Activated naive CD4-positive, alpha-beta T cell treated with anti-CD3 and anti-CD28 coated beads, Interleukin-2, amount 10 ng/mL, durations not matched to agents 7 days and 5 days (primary cell): Measurements from ENCODE around the gene MYZAP.
"Not testable (repeated sequence)": the region's sequence is repeated elsewhere in the genome, so short reads cannot be mapped to it uniquely, and the experiment has no call there.

ENCODE experiments used
- CTCF ChIA-PET: fragments of 350-600 bp; sonication (Branson Sonifier 250); formaldehyde crosslinking; loops from one replicate; lab custom pipeline; 2021; ENCODE audit warnings: antibody characterized with exemption; lab: Charles Lee
- DNase-seq: peaks from one replicate; pipeline ENCODE4 v3.0.0-alpha.2; 2020
- H3K27ac Mint-ChIP-seq: one replicate; pipeline ENCODE4 v1.8.0; 2021; ENCODE audit warnings: mild to moderate bottlenecking, moderate library complexity, mixed read lengths
- H3K27me3 Mint-ChIP-seq: one replicate; pipeline ENCODE4 v1.8.0; 2021; ENCODE audit warnings: mild to moderate bottlenecking, mixed read lengths
- H3K36me3 Mint-ChIP-seq: one replicate; pipeline ENCODE4 v1.8.0; 2021; ENCODE audit warnings: mixed read lengths
- H3K4me1 Mint-ChIP-seq: one replicate; pipeline ENCODE4 v1.8.0; 2021; ENCODE audit warnings: mixed read lengths
- H3K4me3 Mint-ChIP-seq: one replicate; pipeline ENCODE4 v1.8.0; 2021; ENCODE audit warnings: mild to moderate bottlenecking, moderate library complexity, mixed read lengths
- H3K9me3 Mint-ChIP-seq: one replicate; pipeline ENCODE4 v1.8.0; 2021; ENCODE audit warnings: mixed read lengths

The MYZAP gene

DNA sequence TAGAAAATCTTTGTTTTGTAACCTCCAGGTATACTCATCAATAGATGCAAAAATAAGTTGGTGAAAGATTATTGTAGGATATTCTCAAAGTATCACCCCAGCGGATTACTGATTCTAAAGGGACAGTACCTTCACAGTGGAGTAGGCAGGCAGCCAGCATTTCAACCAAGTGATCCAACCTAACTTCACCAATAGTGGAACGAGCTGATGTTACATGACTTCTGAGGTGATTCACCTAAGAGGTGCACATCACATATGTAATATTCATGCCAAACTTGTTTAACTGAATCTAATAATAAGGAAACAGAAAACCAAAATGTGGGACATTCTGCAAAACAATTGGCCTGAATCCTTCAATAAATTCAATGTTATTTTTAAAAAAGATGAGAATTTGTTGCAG is 14.3 kb downstream of the MYZAP start:
- Mint-ChIP-seq H3K4me1 (no peaks in the 10 kb centered on the region), H3K9me3 (no peaks in the 10 kb centered on the region), H3K27ac (no peak overlapping the region), H3K27me3 (peaks cover 17% of the 10 kb centered on the region), H3K36me3 (no peaks in the 10 kb centered on the region), H3K4me3 (no peak overlapping the region)
- no peak for DNase-seq
- CTCF ChIA-PET, result no interaction called here

DNA sequence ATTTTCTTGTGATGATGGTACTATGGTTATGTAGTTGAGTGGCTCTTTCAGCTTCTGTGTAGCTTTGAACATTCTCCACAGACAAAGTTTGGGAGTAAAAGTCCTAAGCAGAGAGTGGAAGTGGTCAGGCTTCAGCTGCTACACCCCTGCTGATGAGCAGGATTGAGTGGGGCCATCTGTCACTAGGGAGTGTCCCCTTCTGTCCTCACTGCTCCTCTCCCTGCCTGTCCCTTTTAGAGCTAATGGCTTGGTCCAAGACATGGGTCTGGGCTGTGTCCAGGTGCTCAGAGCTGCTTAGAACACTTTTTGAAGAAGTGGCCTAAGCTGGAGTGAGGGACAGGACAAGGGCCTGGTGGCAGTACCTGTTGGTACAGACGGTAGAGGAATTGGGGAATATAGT is 15.1 kb downstream of the MYZAP start:
- no peaks in the 10 kb centered on the region for H3K4me1 Mint-ChIP-seq
- peaks cover 10% of the 10 kb centered on the region for H3K27me3 Mint-ChIP-seq
- CTCF ChIA-PET, result no interaction called here
- DNase-seq, result no peak
- H3K9me3 Mint-ChIP-seq, result no peaks in the 10 kb centered on the region
- H3K27ac Mint-ChIP-seq, result no peak overlapping the region
- no peak overlapping the region for H3K4me3 Mint-ChIP-seq
- H3K36me3 Mint-ChIP-seq, result no peaks in the 10 kb centered on the region

DNA sequence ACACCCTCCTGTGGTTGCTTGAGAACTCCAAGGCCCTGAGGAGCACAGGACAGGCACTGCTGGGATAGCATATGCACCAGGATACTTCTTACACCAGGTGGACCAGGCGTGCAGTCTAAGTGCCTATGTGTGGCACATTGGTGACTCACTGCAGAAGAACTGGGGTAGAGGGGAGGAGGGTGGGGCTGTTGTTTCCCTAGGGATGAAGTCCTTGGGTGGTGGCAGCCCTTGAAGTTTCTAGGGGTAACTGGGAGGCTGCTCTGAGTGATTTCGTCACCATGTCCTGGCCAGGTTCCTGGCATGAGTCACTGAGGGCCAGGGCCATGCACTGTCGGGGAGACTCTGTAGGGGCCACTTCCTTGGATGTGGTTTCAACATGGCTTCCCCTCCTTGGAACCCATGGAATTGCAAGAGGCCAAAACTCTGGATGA is 15.9 kb downstream of the MYZAP start:
- H3K36me3 Mint-ChIP-seq, result no peaks in the 10 kb centered on the region
- H3K4me3 Mint-ChIP-seq, result no peak overlapping the region
- no peak for DNase-seq
- H3K4me1 Mint-ChIP-seq, result no peaks in the 10 kb centered on the region
- no peaks in the 10 kb centered on the region for H3K9me3 Mint-ChIP-seq
- no peak overlapping the region for H3K27ac Mint-ChIP-seq
- H3K27me3 Mint-ChIP-seq, result peaks cover 8% of the 10 kb centered on the region
- CTCF ChIA-PET, result no interaction called here

DNA sequence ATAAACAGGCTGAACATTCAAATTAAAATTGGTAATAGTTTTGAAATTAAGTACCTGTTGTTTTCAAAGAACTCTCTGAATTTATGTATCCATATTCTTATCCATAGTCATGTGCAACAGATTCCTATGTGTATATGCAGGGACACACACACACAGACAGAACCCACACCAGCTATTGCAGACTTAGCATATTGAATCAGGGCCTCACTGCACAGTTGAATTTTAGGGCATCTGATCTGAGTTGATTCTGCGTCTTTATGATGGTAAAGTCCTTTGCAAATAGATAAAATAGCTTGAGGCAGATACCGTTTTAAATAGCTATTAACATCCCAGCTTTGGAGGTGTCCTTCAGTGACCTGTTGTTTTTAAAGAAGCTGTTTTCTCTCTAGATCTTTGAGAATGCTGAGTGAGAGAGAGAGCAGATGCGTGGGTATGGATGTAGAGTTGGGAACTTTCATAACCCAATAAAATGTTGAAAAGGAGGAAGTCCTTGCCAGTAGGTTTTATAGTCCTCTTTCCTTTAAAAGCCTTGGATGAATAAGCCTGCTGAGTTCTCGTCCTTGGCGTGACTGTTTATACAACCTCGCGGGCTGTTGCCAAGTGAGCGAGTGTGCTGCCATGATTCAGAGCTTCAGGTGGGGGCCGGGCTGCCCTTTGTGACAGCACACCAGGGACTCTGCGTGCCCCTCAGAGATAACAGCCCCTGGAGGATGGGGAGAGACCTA is 18.3 kb downstream of the MYZAP start:
- Mint-ChIP-seq H3K9me3 (no peaks in the 10 kb centered on the region), H3K27me3 (peaks cover 7% of the 10 kb centered on the region), H3K4me1 (no peaks in the 10 kb centered on the region), H3K27ac (no peak overlapping the region), H3K4me3 (no peak overlapping the region), H3K36me3 (no peaks in the 10 kb centered on the region)
- DNase-seq, result no peak
- CTCF ChIA-PET, result interaction anchor here (0.5 kb wide), 1 partner anchor 995 kb away, joined by 3 read pairs; no protein-coding TSS in a partner anchor

DNA sequence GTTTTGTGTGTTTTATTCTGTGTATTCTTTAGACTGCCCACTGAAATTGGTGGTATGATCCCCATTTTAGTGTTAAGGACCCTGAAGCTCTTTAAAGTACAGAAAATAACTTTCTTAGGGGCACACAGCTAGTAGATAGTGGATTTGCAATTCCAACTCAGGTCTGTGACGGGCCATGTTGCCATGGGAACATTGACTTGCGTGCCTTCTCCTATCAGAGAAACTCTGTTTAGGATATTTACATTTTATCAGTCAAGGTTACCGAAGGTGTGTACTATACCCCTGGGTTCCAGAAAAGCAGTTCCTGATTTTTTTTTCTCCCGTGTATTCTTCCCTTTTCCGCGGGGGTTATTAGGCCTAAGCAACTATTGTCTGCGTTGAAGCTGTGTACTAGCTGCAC is 19.4 kb downstream of the MYZAP start:
- no peaks in the 10 kb centered on the region for H3K9me3 Mint-ChIP-seq
- H3K4me1 Mint-ChIP-seq, result peaks cover 6% of the 10 kb centered on the region
- H3K27me3 Mint-ChIP-seq, result peaks cover 4% of the 10 kb centered on the region
- no peaks in the 10 kb centered on the region for H3K36me3 Mint-ChIP-seq
- CTCF ChIA-PET, result interaction anchor here (0.6 to 1.2 kb wide), 2 partner anchors 32 to 255 kb away, joined by 3 read pairs; no protein-coding TSS in a partner anchor
- H3K4me3 Mint-ChIP-seq, result no peak overlapping the region
- H3K27ac Mint-ChIP-seq, result no peak overlapping the region
- no peak for DNase-seq

DNA sequence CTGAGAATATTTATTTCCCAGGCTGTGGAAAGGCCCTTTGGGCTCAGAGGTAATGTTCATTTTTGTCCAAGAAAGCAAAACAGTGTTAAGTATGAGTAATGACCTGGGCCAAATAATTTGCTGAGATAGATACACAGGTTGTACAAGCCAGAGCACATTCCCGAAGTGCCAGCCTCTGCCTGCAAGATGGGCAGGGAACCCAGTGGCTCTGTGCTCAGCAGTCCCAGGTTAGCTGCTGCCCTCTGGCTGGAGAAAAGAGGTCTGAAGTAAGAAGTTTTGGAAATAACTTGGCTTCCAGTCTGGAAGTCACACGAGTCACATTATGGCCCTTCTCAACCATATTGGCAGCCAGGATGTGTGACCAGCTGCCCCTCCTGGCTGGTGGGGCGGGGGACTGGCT is 20.2 kb downstream of the MYZAP start:
- H3K27ac Mint-ChIP-seq, result no peak overlapping the region
- CTCF ChIA-PET, result interaction anchor here (1.2 kb wide), 1 partner anchor 254 kb away, joined by 3 read pairs; no protein-coding TSS in a partner anchor

DNA sequence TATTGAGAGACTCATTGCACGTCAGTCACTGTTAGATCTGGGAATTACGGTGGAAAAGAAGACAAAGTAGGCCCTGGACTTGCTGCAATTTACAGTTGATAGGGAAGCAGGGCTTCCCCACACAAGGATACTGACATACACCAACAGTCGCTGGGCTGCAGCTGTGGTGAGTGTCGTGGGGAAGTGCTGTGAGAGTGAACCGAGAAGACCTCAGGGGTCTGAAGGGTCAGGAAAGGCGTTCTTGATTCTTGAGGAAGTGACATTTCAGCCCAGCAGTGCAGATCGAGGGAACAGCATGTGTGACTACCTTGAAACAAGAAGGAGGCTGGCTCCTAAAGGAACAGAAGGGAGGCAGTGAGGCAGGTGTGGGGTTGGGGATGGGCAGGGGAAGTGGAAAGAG is 22.5 kb downstream of the MYZAP start:
- Mint-ChIP-seq H3K27me3 (peaks cover 4% of the 10 kb centered on the region), H3K9me3 (no peaks in the 10 kb centered on the region), H3K27ac (no peak overlapping the region), H3K36me3 (no peaks in the 10 kb centered on the region), H3K4me3 (no peak overlapping the region), H3K4me1 (peaks cover 6% of the 10 kb centered on the region)
- DNase-seq, result no peak
- CTCF ChIA-PET, result no interaction called here

More for the DNA sequence above, 20.2 kb downstream of the MYZAP start:
- Mint-ChIP-seq H3K4me3 (no peak overlapping the region), H3K9me3 (no peaks in the 10 kb centered on the region), H3K36me3 (no peaks in the 10 kb centered on the region), H3K4me1 (peaks cover 6% of the 10 kb centered on the region), H3K27me3 (peaks cover 4% of the 10 kb centered on the region)
- no peak for DNase-seq

DNA sequence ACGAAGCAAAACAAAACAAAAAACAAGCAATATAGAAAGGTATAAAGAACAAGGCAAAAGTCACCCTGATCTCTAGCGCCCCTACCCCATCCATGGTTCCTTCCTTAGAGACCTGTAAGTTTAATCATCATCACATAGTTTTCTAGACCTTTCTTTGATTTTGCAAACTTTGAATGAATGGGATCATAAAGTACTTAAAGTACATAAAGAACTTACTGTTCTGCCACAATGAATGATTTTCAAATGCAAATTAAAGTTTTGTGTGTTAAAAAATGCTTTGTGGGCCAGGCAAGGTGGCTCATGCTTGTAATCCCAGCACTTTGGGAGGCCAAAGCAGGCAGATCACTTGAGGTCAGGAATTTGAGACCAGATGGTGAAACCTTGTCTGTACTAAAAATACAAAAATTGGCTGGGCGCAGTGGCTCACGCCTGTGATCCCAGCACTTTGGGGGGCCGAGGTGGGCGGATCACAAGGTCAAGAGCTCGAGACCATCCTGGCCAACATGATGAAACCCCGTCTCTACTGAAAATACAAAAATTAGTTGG is 24.3 kb downstream of the MYZAP start:
- H3K36me3 Mint-ChIP-seq, H3K4me1 Mint-ChIP-seq, H3K9me3 Mint-ChIP-seq, H3K27me3 Mint-ChIP-seq, H3K27ac Mint-ChIP-seq, CTCF ChIA-PET, H3K4me3 Mint-ChIP-seq, DNase-seq: not testable (repeated sequence)

DNA sequence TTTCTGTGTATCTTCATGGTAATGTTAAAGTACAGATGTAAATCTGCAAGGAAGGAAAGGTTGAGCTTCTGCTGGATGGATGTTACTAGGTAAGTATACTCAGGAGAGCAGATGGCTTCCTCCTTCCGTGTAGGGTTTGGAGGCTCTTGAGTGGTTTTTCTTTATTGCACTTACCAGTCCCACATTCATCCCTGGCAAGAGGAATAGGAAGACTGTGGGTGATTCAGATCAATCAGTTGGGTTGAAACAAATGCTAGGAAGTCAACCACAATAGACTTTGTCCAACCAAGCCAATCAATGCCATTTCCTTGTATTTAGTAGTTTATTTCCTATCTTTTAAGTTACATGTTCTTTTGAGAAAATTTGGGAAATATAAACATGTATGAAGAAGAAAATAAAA is 26.6 kb downstream of the MYZAP start:
- Mint-ChIP-seq H3K36me3 (no peaks in the 10 kb centered on the region), H3K27me3 (peaks cover 4% of the 10 kb centered on the region), H3K9me3 (no peaks in the 10 kb centered on the region), H3K4me3 (no peak overlapping the region), H3K4me1 (peaks cover 6% of the 10 kb centered on the region), H3K27ac (no peak overlapping the region)
- CTCF ChIA-PET, result interaction anchor here (0.6 to 1.3 kb wide), 2 partner anchors 242 to 379 kb away, joined by 3 read pairs; no protein-coding TSS in a partner anchor
- DNase-seq, result no peak

DNA sequence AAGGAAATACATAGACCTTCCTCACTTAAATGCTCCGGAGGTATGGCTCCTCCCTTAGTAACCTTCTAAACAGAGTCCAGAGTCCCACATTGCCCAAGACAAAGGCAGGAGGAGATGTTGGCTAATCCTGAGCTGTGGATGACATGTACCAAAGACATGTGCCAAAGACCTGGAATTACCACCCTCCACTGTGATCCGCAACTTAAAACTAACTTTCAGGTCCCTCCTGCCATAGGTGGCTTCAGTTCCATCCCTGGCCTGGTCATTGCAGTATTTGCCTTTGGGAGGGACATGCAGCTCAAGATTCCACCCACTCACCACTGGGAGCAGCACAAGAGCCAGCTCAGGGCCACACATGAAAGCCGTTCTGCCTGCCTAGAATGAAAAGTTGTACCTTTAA is 28.0 kb downstream of the MYZAP start:
- Mint-ChIP-seq H3K4me1 (peaks cover 6% of the 10 kb centered on the region), H3K27ac (no peak overlapping the region), H3K27me3 (peaks cover 3% of the 10 kb centered on the region), H3K4me3 (no peak overlapping the region), H3K36me3 (no peaks in the 10 kb centered on the region), H3K9me3 (no peaks in the 10 kb centered on the region)
- CTCF ChIA-PET, result no interaction called here
- DNase-seq, result no peak

DNA sequence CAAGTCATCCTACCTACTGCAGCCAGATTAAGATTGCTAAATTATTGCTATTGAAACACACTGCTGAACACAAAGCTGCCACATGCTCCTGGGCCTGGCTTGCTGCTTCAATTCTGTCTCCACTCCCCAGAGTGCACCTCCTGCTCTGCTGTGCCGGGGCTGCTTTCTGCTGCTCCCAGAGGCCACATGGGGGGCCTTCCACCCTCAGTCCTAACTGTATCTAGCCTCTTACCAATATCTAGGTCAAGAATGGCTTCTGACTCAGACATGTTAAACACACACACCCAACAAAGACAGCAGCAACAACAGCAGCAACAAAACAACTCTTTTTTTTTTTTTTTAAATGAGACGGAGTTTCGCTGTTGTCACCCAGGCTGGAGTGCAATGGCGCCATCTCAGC is 33.0 kb downstream of the MYZAP start:
- Mint-ChIP-seq H3K27ac (no peak overlapping the region), H3K9me3 (no peaks in the 10 kb centered on the region), H3K27me3 (no peaks in the 10 kb centered on the region), H3K36me3 (no peaks in the 10 kb centered on the region), H3K4me1 (no peaks in the 10 kb centered on the region), H3K4me3 (no peak overlapping the region)
- no peak for DNase-seq
- CTCF ChIA-PET, result no interaction called here

DNA sequence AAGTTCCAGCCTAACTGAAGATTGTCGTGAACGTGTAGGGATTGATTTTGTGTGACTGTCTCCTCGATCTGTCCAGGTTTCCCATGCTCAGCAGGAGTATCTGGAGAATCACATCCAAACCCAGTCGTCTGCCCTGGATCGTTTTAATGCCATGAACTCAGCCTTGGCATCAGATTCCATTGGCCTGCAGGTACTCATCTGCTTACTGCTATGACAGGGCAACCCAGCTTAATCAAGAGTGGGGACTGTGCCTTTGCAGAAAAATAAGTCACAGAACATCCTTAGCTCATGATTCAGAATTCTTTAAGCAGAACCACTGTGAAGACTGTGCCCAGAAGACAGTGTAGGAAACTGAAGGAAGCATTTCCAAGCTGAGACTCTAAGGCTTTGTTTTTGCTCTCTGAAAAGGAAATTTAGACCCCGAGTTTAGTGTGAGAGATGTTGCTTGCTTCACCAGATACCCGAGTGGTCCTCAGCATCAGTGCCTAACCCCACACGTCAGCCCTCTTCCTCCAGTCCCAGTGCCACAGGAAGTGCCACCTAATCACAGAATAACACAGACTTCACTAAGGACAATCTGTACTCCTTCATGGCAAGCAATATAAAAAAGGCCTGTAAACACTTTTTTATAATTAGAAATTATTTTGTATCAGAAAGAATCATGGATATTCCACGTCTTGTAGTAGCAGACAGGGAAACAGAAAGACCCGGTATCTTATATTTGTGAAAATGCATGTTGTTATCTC is 34.2 kb downstream of the MYZAP start:
- Mint-ChIP-seq H3K4me3 (no peak overlapping the region), H3K36me3 (no peaks in the 10 kb centered on the region), H3K4me1 (no peaks in the 10 kb centered on the region), H3K27me3 (no peaks in the 10 kb centered on the region), H3K9me3 (no peaks in the 10 kb centered on the region), H3K27ac (no peak overlapping the region)
- CTCF ChIA-PET, result interaction anchor here (0.7 to 0.9 kb wide), 2 partner anchors 107 to 264 kb away, joined by 3 read pairs; no protein-coding TSS in a partner anchor
- no peak for DNase-seq

DNA sequence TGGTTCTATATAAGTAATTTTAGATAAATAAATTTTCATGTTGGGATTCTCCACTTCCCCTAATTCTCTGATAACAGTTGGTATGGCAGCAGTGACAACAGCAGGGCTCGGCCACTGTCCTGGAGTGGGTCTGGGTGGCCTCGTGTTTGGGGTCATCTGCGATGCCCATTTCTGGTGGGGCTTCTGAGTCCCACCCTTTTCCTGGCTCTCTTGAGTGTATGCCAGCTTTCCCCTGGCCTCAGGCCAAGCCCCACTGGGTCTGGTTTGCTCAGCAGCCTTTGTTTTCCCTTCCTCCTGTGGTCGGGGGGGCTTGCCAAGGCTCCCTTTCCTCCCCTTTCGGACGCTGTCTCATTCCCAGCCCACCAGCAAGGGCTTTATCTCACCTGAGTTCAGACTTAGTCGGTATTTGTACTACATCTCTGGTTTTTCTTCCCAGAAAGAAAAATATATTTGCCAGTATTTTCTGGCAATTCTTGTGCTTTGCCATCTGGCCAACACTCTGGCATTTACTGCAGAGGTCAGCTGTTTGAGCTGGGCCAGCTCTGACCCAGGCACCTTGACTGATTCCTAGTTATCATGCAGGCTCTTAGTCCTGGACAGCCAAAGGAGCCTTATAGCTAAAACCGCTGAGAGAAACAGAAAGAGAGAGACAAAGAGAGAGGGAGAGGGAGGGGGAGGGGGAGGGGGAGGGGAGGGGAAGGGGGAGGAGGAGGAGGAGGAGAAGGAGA is 35.2 kb downstream of the MYZAP start:
- Mint-ChIP-seq H3K36me3 (no peaks in the 10 kb centered on the region), H3K27me3 (no peaks in the 10 kb centered on the region), H3K4me1 (no peaks in the 10 kb centered on the region), H3K27ac (no peak overlapping the region), H3K4me3 (no peak overlapping the region), H3K9me3 (no peaks in the 10 kb centered on the region)
- CTCF ChIA-PET, result interaction anchor here (0.9 kb wide), 1 partner anchor 106 kb away, joined by 3 read pairs; no protein-coding TSS in a partner anchor
- no peak for DNase-seq
